ENCODE data around the gene OR6S1. TPM values are rescaled to one million over a fixed set of nuclear protein-coding genes. Genes with fewer than 3 reads are reported as not detected.

Gene OR6S1
- total and polyA plus RNA-seq, 2 of the 8 experiments (the other 6 are each of a cell fraction or from before 2014, with no cell fraction given) = not detected

DNA sequence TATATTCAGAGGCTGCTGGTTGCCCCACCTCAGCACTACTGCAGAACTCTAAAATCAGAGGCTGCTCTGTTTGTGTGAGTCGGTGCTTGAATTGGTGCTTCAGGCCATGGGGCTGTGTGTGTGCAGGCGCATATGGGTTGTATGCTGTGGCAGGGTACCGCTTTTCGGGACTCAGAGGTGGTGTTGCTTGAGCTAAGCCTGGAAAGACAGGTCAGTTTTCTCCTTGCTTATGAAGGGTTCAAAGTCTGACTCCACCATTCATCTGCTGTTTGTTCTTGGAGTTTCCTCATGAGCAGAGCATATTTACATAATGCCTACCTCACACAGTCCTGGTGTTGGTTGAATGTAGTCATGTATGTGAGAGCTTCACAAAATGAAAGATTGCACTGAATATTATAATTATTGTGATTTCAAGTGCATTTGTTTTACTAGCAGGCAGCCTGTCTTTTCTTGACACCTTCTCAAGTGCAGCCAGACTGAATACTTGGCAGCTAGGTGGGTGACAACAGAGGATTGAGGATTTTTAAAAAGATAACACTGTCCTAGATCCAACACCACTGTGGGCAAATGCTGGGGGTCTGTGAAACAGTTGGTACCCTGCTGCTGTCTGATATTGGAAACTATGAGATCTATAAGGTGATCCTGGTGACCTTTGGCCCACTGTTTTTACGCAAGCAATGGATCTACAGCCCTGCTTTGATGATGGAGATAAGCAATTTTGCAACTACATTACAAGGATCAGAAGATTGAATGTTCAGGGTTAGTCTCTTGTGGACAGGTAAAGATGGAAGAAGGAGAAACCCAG lies 46.1 kb upstream of the OR6S1 start (continued):
- TF ChIP-seq SAP30 (IDR thresholded peaks at IDR 0.05; ENCODE audit: insufficient read depth, insufficient replicate concordance, low read length) = no peak
- TF ChIP-seq SIX5 (IDR thresholded peaks at IDR 0.05; ENCODE audit: low read depth, low read length) = no peak
- TF ChIP-seq SP4 (IDR thresholded peaks at IDR 0.05; ENCODE audit: low read length) = no peak
- TF ChIP-seq BRCA1 (IDR thresholded peaks at IDR 0.05; ENCODE audit: low read depth, low read length) = no peak
- TF ChIP-seq, protein P1, sequence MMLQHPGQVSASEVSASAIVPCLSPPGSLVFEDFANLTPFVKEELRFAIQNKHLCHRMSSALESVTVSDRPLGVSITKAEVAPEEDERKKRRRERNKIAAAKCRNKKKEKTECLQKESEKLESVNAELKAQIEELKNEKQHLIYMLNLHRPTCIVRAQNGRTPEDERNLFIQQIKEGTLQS (IDR thresholded peaks at IDR 0.05; ENCODE audit: insufficient read depth, low read depth, low read length) = no peak
- TF ChIP-seq GTF2F1 (IDR thresholded peaks at IDR 0.05; ENCODE audit: borderline replicate concordance, low read depth, low read length) = no peak
